Measurements from ENCODE around the gene TBL3.

GRCh38 chr16:2022723-2023091 is 50.9 kb downstream of the TBL3 start:
- no peak for TF ChIP-seq CTCF (IDR thresholded peaks at IDR 0.05; ENCODE audit: insufficient read depth, low read depth, low read length)
- TF ChIP-seq EZH2 (IDR thresholded peaks at IDR 0.05; ENCODE audit: insufficient read depth, low read length), result no peak
